GM12801 (cell line): ENCODE data around the gene PTTG1IP2.

ENCODE experiments used
- TF ChIP-seq, protein P1 (sequence below): IDR thresholded peaks from one replicate; pipeline ENCODE4 v1.5.1; 2011; ENCODE audit warnings: control low read depth; ENCODE audit not compliant: insufficient read length; ENCODE audit errors: extremely low read depth

The PTTG1IP2 gene

DNA sequence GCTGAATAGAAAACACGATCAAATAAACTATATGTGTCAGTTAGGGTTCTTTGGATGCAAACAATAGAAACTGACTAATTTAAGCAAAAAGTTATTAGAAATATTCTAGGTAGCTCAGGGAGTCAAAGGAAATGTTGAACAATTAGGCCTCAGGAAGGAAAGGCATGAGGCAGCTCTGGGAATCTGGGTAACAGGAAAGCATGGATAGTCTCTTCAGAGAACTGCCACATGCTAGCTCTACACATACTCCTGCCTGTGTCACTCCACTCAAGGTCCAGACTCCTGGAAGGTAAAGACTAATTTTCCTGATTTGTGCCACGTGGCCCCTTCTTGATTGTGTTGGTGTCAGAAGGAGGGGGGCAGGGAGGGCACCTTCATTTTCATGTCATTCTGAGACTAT is 23.8 kb upstream of the PTTG1IP2 start:
- TF ChIP-seq, protein P1, sequence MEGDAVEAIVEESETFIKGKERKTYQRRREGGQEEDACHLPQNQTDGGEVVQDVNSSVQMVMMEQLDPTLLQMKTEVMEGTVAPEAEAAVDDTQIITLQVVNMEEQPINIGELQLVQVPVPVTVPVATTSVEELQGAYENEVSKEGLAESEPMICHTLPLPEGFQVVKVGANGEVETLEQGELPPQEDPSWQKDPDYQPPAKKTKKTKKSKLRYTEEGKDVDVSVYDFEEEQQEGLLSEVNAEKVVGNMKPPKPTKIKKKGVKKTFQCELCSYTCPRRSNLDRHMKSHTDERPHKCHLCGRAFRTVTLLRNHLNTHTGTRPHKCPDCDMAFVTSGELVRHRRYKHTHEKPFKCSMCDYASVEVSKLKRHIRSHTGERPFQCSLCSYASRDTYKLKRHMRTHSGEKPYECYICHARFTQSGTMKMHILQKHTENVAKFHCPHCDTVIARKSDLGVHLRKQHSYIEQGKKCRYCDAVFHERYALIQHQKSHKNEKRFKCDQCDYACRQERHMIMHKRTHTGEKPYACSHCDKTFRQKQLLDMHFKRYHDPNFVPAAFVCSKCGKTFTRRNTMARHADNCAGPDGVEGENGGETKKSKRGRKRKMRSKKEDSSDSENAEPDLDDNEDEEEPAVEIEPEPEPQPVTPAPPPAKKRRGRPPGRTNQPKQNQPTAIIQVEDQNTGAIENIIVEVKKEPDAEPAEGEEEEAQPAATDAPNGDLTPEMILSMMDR: no peak

DNA sequence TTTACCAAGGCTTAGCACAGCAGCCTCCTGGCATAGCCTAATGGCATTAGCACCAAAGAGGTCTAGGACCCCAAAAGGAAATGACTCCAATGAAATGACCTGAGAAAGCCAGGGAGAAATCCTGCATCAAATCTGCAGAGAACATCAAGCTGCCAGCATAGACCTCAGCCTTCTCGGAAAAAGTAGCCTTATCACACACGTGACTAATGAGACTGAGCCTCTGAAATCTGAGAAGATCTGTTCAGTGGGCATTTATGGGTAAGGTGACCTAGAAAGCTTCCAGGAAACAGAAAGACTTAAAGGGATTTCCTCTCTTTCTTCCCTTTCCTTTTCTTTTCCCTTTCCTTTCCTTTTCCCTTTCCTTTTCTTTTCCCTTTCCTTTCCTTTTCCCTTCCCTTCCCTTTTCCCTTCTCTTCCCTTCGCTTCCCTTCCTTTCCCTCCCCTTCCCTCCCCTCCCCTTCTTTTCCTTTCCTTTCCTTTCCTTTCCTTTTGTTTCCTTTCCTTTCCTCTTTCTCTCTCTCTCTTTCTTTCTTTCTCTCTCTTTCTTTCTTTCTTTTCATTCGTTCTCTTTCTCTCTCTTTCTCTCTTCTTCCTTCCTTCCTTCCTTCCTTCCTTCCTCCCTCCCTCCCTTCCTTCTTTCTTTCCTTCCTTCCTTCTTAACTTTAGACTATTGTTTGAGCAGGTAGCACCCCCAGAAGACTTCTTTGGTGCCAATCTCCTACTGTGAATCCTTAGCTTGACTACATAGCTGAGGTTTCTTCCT is 23.1 kb upstream of the PTTG1IP2 start:
- TF ChIP-seq, protein P1: no peak

DNA sequence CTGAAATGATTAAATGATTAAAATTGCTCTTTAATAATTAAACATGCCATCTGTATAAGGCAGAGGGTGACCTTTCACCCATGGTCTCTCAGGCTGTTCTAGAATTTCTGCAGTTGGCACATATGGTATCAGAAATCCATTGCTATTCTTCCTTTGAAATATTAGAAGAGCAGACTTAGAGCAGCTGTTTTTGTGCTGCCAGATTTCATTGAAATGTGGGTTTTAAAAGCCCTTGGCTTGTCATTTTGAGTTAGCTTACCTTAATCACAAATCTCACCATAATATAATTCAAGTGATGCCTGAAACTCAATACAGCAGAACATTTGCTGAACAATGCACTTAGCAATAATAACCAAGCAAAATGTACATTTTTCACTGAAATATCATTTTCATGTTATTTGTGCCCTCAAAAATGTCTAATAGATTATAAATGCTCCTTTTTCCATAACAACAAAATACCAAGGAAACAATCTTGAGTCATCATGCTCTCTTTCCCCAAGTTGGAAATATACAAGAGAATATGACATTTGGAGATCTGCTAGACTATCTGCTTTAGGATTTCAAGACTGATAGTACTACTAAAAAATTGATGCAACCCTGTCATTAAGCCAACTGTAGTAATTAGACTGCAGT is 16.1 kb upstream of the PTTG1IP2 start:
- TF ChIP-seq, protein P1: no peak

DNA sequence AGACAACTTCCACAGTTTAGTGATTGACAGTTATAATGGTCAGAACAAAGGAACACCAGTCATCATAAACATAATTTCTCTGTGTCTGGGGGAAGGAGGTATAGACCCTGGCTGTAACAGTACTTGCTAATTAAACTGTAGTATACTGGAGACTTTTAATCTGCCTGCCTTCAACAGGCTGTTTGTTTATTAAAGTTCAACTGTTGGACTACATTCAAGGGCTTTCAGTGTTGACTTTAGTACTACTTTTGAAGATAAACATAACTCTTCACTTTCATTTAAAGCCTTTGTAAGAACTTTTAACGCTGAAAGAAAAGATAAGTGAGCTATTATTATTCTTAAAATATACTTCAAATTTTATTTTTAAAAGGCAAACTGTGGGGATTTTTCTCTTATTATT is 15.5 kb upstream of the PTTG1IP2 start:
- TF ChIP-seq, protein P1: no peak

DNA sequence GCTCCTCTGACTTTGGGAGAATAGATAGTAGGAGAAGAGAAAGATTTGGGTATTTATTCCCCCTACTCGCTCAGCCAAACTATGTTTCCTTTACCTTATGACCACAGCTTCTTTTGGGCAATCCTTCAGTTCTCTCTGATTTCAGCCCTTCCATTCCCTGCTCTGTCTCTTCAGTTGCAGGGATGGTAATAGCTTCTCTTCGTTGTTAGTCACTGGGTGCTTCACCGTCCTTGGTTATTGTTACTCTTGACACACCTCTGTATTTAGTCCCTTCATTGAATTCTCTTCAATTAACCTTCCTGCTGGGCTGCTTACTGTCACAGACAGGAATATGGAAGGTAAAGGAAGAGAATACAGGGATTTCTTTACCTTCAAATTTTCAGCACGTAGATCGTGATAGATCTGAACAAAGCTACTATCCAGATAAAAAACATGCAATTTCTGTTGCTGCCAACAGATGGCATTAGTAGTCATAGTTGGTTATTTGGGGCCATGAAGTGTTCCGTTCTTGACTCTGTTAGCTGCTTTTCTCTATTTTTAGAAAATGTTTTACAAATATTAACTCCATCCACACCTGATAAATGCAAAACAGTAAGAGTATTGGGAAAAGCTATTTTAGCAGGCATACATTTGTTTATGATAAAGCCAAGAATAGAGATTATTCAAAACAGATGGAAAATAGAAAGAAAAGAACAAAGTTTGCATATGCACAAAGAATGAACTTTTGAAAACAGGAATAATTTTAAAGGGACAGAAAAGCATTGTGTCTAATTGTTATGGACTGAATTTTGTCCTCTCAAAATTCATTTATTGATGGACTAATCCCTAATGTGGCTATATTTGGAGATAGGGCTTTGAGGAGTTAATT is 14.0 kb upstream of the PTTG1IP2 start:
- TF ChIP-seq, protein P1: peak; percentile 23

DNA sequence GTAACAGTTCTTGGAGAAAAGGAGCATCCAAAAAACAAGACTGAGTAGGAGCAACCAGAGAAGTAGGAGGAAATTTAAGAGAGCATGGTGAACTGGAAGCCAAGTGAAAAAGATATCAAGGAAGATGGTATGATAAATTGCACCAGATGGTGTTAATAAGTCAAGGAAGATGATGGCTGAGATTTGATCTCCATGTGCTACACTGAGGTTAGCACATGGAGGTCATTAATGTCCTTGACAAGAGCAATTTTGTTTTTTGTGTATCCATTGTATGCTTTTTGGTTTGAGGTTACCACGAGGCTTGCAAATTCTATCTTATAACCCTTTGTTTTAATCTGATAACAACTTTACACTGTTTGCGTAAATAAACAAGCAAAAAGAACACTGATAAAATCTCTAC is 11.3 kb upstream of the PTTG1IP2 start:
- TF ChIP-seq, protein P1: no peak

DNA sequence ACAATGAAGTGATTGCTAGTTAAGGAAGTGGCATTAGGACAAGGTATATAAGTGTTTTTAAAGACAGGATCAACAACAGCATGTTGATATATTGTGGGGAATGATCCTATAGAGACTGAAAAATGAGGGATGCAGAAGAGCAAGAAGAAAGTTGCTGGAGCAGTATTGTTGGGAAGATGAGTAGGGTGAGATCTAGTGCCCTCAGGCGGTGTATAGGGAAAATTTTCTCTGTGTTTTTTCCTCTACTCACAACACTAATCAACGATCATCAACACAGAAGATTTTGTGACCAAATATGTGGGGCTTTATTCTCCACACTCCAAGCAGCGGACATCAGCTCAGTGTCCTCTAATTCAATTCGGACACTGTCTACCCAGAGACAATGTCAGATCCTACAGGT is 9.6 kb upstream of the PTTG1IP2 start:
- TF ChIP-seq, protein P1: no peak
